Breast epithelium (tissue), 4 donors: ENCODE results near the gene PNPLA5. TPM values are rescaled to one million over a fixed set of nuclear protein-coding genes. Genes with fewer than 3 reads are reported as not detected.

Experiments used
- DNase-seq, 2 donors: peaks; one replicate each; pipeline ENCODE4 v3.0.0-alpha.2; 2019; ENCODE audit warnings: low spot score in 2 of 2
- H3K27ac ChIP-seq, 2 donors: fragments of 200-600 bp; sonication (generic) in 1 of 2; one replicate each; pipeline ENCODE4 v1.5.1; 2016 to 2019; ENCODE audit warnings: mild to moderate bottlenecking in 1 of 2
- H3K27me3 ChIP-seq, 2 donors: fragments of 200-600 bp; sonication (generic) in 1 of 2; one replicate each; pipeline versions ENCODE4 v1.5.1 to v1.6.0; 2017 to 2019; ENCODE audit warnings: control low read depth in 1 of 2, mild to moderate bottlenecking in 1 of 2
- H3K36me3 ChIP-seq: fragments of 200-600 bp; one replicate; pipeline ENCODE4 v1.5.1; 2019
- H3K4me1 ChIP-seq, 2 donors: fragments of 200-600 bp; sonication (generic); one replicate each; pipeline ENCODE4 v1.5.1; 2016 to 2019; ENCODE audit warnings: control low read depth in 1 of 2
- H3K4me3 ChIP-seq, 3 donors: fragments of 200-600 bp; sonication (generic); 1 replicate in 2 of 3; 2 replicates in 1 of 3; pipeline ENCODE4 v1.5.1; 2016 to 2019; ENCODE audit warnings: mild to moderate bottlenecking in 3 of 3, moderate library complexity in 2 of 3
- H3K9me3 ChIP-seq, 2 donors: fragments of 200-600 bp; sonication (generic) in 1 of 2; one replicate each; pipeline ENCODE4 v1.5.1; 2016 to 2019; ENCODE audit warnings: control low read depth in 1 of 2
- CTCF ChIP-seq, 3 donors: fragments of 450-650 bp; IDR thresholded peaks; one replicate each; pipeline ENCODE4 v1.5.1; 2016 to 2017; ENCODE audit warnings: antibody characterized with exemption in 3 of 3, mild to moderate bottlenecking in 3 of 3, moderate library complexity in 3 of 3
- POLR2A ChIP-seq: fragments of 450-650 bp; IDR thresholded peaks from one replicate; pipeline ENCODE4 v1.6.1; 2016; ENCODE audit warnings: antibody characterized with exemption, mild to moderate bottlenecking, moderate library complexity
- POLR2AphosphoS5 ChIP-seq, 3 donors: sonication (generic); formaldehyde crosslinking; IDR thresholded peaks; one replicate each; pipeline ENCODE4 v1.6.1; 2017; ENCODE audit warnings: antibody characterized with exemption in 3 of 3
- intact Hi-C: fragments of 100-400 bp; cut with DNase I; formaldehyde crosslinking; loops from one replicate; pipeline ENCODE4 v1.15.1; 2023; ENCODE audit warnings: low total_unique reads
- total RNA-seq, 3 donors: library from RNA; depleted of rRNA; stranded (reverse); fragments of >200 nt; gene quantifications; one replicate each; pipeline ENCODE4 v1.1.0, GENCODE V29; 2016

The PNPLA5 gene
- total RNA-seq, 3 donors from 2014 or later: not detected

GRCh38 chr22:43859176-43859575 is 32.6 kb downstream of the PNPLA5 start:
- DNase-seq: peak in 1 of 2 donors; percentile 30
- intact Hi-C loops: no loop called here
- H3K9me3 ChIP-seq: no peaks in the 10 kb centered on the region
- TF ChIP-seq POLR2A (no peak), POLR2AphosphoS5 (IDR thresholded peaks at IDR 0.05) (no peak), CTCF (IDR thresholded peaks at IDR 0.05) (no peak)
- no peaks in the 10 kb centered on the region for H3K36me3 ChIP-seq
- H3K4me3 ChIP-seq: no peak overlapping the region
- no peaks in the 10 kb centered on the region for H3K4me1 ChIP-seq
- peaks cover 0 to 15% of the 10 kb centered on the region in 2 donors for H3K27me3 ChIP-seq
- H3K27ac ChIP-seq: no peak overlapping the region

- DNase-seq: peak in 1 of 2 donors; percentile 37
- Histone ChIP-seq H3K36me3 (no peaks in the 10 kb centered on the region), H3K27me3 (peaks cover 0 to 13% of the 10 kb centered on the region in 2 donors), H3K9me3 (no peaks in the 10 kb centered on the region), H3K4me1 (no peaks in the 10 kb centered on the region), H3K27ac (no peak overlapping the region), H3K4me3 (no peak overlapping the region)
- TF ChIP-seq POLR2AphosphoS5 (IDR thresholded peaks at IDR 0.05) (no peak), POLR2A (no peak), CTCF (IDR thresholded peaks at IDR 0.05) (no peak)
- intact Hi-C loops: no loop called here
These were observed 33.5 kb downstream of the PNPLA5 start for GRCh38 chr22:43858156-43858895.

GRCh38 chr22:43857367-43857766 is 34.4 kb downstream of the PNPLA5 start:
- no peaks in the 10 kb centered on the region for H3K4me1 ChIP-seq
- peaks cover 0 to 13% of the 10 kb centered on the region in 2 donors for H3K27me3 ChIP-seq
- intact Hi-C loops: no loop called here
- TF ChIP-seq POLR2AphosphoS5 (IDR thresholded peaks at IDR 0.05) (no peak), CTCF (IDR thresholded peaks at IDR 0.05) (no peak), POLR2A (no peak)
- no peak overlapping the region for H3K27ac ChIP-seq
- no peaks in the 10 kb centered on the region for H3K36me3 ChIP-seq
- no peak overlapping the region for H3K4me3 ChIP-seq
- DNase-seq: no peak
- no peaks in the 10 kb centered on the region for H3K9me3 ChIP-seq

- Histone ChIP-seq H3K27me3 (peaks cover 0 to 3% of the 10 kb centered on the region in 2 donors), H3K27ac (no peak overlapping the region), H3K4me1 (no peaks in the 10 kb centered on the region), H3K4me3 (no peak overlapping the region), H3K9me3 (no peaks in the 10 kb centered on the region), H3K36me3 (no peaks in the 10 kb centered on the region)
- TF ChIP-seq CTCF (IDR thresholded peaks at IDR 0.05) (no peak), POLR2A (no peak), POLR2AphosphoS5 (IDR thresholded peaks at IDR 0.05) (no peak)
- intact Hi-C loops: no loop called here
- DNase-seq: no peak
These were observed 36.4 kb downstream of the PNPLA5 start for GRCh38 chr22:43855431-43855830.

GRCh38 chr22:43854786-43855271 is 37.0 kb downstream of the PNPLA5 start:
- Histone ChIP-seq H3K9me3 (no peaks in the 10 kb centered on the region), H3K4me3 (no peak overlapping the region), H3K27ac (no peak overlapping the region), H3K36me3 (no peaks in the 10 kb centered on the region), H3K27me3 (no peaks in the 10 kb centered on the region), H3K4me1 (no peaks in the 10 kb centered on the region)
- peak in 1 of 2 donors; percentile 39 for DNase-seq
- TF ChIP-seq CTCF (IDR thresholded peaks at IDR 0.05) (no peak), POLR2A (no peak), POLR2AphosphoS5 (IDR thresholded peaks at IDR 0.05) (no peak)
- intact Hi-C loops: no loop called here
